ENCODE data around the gene FBXL7.
"Not testable (repeated sequence)": the region's sequence is repeated elsewhere in the genome, so short reads cannot be mapped to it uniquely, and the experiment has no call there.

The FBXL7 gene

DNA sequence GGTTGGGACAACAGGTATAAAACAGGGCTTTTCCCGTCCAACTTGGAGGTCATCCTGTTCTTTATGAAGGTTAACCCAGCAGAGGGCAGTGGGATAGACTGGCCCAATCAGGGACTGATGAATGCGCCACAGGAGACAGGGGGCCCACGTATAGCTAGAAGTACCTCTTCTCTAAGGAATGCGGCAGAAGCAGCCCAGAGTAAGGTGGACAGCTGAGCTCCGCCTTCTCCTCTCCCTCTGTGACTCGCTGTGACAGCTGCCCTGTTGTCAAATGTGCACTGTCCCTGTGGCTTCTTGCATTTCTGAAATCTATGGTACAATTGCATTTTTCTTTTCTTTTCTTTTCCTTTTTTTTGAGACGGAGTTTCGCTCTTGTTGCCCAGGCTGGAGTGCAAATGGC lies 306.6 kb downstream of the FBXL7 start:
- DNase-seq (ENCODE audit: low read depth in 2 of 2), result no peak

- DNase-seq (ENCODE audit: low read depth in 2 of 2), result no peak
Observed at GRCh38 chr5:15807248-15807647, 307.3 kb downstream of the FBXL7 start.

DNA sequence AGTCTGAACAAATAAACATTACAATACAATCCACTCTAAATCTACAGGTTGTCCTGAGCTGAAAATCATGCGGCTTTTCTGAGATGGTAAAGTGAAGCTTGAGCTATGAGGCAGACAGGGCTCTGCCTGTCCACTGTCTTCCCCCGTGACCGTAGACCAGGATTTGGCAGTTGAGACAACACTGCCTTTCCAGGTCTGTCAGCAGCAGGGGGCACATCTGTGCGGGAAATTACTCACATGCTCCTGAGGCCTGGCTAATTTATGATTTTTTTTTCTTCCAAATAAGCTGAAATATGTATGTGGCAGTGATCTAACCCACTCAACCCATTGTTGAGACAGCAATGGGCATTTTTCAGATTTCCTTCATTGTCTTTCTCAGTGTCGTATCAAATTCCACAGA lies 307.9 kb downstream of the FBXL7 start:
- DNase-seq (ENCODE audit: low read depth in 2 of 2), result no peak

DNA sequence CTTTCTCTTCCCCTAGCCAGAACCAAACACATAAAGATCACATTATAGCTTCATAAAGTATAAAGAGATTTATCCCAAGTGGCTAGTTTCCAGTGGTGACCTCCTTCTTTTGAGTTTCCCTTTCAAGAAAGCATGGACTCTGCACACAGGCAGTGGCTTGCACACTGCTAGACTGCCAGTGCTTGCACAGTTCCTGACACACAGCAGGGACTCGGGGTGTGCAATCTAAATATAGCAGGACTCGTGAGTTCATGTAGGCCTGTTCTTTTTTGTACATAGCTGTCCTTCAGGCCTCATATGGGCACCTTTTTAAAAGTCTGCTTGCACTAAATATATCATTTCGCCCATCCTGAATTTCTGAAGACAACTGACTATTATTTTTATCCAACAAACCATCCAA lies 308.6 kb downstream of the FBXL7 start:
- DNase-seq (ENCODE audit: low read depth in 2 of 2), result no peak

- no peak for DNase-seq (ENCODE audit: low read depth in 2 of 2)
Observed at GRCh38 chr5:15819617-15820016, 319.6 kb downstream of the FBXL7 start.

DNA sequence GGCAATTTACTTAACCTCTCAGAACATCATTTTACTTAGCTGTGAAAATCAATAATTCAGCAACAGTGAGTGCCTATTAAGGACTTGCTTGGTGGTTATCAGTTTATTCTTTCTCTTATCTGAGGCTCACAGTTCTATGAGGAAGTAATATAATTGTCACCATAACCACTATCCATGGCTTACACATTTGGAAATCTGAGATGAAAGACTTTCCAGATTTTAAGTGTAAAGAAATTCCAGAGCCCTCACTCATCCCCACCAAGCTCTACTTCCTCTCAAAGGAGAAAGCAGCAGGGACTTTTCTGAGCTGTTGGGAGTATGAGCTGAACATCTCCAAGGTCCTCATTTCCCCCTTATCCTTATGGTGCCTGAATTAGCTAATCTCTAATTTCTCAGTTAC lies 321.5 kb downstream of the FBXL7 start:
- DNase-seq (ENCODE audit: low read depth in 2 of 2), result no peak

- DNase-seq (ENCODE audit: low read depth in 2 of 2), result no peak
Observed at GRCh38 chr5:15823398-15823797, 323.4 kb downstream of the FBXL7 start.

- DNase-seq (ENCODE audit: low read depth in 2 of 2), result no peak
Observed at GRCh38 chr5:15827741-15828140, 327.8 kb downstream of the FBXL7 start.

GRCh38 chr5:15831408-15831807 lies 331.4 kb downstream of the FBXL7 start:
- no peak for DNase-seq (ENCODE audit: low read depth in 2 of 2)

DNA sequence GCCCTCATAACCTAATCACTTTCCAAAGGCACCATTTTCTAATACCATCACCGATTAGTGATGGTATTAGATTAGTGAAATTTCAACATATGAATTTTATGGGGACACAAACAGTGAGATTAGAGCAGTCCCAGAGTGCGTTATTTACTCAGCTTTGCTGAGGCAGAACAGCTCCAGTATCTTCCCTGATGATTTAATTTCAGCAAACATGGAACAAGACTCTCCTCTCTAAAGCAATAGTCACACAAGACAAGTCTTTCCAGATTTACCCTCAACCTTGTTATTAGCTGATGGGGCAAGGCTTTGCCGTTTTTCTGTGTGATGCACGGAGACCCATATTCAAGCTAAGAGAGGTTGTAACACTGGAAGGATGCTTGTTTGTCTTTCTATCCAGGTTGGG lies 333.4 kb downstream of the FBXL7 start:
- no peak for DNase-seq (ENCODE audit: low read depth in 2 of 2)

DNA sequence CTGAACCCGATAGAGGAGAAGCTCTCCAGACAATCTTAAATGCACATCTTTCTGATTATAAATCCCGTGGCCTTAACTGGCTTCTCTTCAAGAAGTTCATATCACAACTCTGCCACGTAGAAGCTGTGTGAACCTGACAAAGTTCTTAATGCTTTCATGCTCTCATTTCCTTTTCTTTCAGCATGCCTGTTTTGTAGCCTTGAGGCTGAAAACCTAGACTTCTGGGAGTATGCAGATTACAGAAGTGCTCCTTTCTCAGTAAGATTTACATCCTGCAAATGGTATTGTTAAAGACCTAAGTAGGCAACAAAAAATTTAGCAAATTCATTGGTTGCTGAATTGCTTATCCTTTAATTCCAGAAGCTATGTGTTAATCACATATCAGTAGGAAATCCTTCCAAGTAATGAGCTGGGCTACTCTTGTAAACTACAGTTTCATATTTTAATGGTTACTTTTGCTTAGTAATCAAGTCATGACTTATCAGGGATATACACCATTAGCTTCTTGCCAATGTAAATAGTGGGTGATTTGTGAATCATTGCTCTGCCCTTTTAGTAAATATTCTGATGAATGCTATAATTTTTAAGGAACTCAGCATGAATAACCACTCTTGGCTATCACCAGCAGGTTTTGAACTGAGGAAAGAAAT lies 334.7 kb downstream of the FBXL7 start:
- no peak for DNase-seq (ENCODE audit: low read depth in 2 of 2)

- no peak for DNase-seq (ENCODE audit: low read depth in 2 of 2)
Observed at GRCh38 chr5:15835514-15835913, 335.5 kb downstream of the FBXL7 start.

- DNase-seq (ENCODE audit: low read depth in 2 of 2), result no peak
Observed at GRCh38 chr5:15837551-15838289, 337.7 kb downstream of the FBXL7 start.

DNA sequence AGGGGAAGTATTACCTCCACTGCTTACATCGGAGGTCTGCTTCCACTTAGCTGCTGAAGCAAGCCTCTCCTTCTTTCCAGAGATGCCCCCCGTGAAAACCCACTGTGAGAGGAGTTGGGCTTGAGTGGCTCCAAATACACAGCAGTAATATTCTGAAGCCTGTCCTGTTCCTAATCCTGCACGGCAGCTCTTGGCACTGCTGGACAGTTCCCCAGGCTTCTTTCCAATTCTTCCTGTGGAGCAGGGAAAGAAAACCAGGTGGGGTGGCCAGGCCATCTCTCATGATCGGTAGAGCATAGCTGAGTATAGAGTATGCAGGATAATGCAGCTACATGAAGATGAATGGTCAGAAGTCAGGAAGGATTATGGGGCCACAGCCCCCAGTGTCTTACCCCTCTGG lies 344.3 kb downstream of the FBXL7 start:
- DNase-seq (ENCODE audit: low read depth in 2 of 2), result no peak

- DNase-seq (ENCODE audit: low read depth in 2 of 2), result no peak
Observed at GRCh38 chr5:15844871-15845270, 344.9 kb downstream of the FBXL7 start.

DNA sequence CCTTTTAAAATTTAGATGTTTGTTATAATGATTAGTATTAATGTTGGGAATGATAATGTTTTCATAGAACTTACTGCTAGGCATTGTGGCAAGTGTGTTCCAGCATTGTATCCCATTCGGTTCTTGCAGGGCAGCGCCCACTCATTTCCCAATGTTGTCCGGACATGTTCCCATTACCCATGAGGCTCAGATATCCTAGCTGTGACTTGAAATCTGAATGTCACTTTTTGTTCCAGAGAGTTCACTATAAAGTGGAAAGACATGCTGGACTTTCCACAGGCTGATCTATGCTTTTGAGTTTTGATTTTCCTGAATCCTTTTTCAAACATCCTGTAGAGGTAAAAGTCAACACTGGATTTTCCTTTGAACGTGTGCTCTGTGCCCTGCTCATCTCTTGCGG lies 350.6 kb downstream of the FBXL7 start:
- no peak for DNase-seq (ENCODE audit: low read depth in 2 of 2)

DNA sequence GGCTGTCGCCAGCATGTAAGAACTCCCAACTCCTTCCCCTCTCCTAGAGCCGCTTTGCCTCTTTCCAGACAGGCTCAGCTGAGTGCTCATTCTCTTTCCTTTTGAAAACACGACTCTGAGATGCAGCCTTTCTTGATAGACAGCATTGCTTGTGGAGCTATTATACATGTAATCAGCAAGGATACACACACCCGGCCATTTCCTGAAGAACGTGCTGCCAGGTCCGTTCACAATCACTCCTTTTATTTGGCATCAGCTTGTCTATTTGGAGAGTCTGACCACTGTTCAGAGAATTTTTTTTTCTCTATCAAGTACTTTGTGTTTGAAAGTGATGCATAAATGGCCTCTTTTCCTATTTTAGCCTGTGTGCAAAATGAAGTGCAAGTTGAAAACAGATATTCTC lies 351.0 kb downstream of the FBXL7 start:
- no peak for DNase-seq (ENCODE audit: low read depth in 2 of 2)

GRCh38 chr5:15852217-15852616 lies 352.2 kb downstream of the FBXL7 start:
- DNase-seq (ENCODE audit: low read depth in 2 of 2), result no peak

GRCh38 chr5:15852949-15853348 lies 353.0 kb downstream of the FBXL7 start:
- no peak for DNase-seq (ENCODE audit: low read depth in 2 of 2)

DNA sequence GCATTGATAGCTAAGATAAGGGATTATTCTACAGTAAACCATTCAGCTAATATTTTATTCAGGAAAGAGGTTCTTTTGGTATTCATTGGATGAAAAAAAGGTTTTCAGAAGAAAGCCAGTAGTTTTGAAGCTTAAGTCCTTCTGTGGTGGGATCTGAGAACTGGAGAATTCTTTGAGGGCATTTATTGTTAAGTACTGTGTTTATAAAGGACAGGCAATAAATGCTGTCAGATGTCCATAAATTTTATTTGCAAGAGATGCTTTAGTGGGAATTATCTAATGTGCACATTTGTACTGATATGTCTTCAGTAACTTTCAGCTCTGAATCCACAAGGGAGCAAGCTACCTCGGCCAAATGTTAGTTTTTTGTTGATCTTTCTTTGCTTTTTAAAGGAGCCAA lies 358.3 kb downstream of the FBXL7 start:
- no peak for DNase-seq (ENCODE audit: low read depth in 2 of 2)

DNA sequence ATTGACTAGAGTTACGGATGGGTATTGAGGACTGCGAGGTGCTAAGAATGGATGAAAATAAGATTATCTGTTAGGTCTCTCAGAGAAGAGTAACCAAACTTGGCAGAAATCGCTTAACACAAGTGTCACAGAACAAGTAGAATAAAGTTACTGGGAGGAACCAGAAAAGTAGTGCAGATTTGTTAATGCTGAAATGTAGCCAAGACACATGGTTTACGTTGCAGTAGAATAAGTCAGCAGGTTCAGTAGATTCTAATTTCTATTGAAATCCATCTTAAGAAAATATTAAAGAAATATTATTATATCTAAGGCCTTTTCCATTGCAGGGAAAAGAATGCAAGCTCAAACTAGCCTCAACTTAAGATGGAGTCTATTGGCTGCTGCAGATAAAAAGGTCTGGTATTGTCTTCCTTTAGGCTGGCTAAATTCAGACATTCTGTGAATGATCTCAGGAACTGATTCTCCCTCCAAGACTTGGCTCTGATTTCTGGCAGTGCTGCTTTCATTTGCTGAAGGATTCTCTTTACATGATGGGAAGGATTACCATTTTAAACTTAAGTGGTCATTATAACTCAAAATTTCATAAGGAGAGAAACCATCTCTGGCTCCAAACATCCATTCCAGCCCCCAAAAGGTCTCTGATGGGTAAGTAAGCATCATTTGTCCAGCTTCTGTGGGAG lies 364.7 kb downstream of the FBXL7 start:
- no peak for DNase-seq (ENCODE audit: low read depth in 2 of 2)

GRCh38 chr5:15872259-15872658 lies 372.3 kb downstream of the FBXL7 start:
- not testable (repeated sequence) for DNase-seq (ENCODE audit: low read depth in 2 of 2)

DNA sequence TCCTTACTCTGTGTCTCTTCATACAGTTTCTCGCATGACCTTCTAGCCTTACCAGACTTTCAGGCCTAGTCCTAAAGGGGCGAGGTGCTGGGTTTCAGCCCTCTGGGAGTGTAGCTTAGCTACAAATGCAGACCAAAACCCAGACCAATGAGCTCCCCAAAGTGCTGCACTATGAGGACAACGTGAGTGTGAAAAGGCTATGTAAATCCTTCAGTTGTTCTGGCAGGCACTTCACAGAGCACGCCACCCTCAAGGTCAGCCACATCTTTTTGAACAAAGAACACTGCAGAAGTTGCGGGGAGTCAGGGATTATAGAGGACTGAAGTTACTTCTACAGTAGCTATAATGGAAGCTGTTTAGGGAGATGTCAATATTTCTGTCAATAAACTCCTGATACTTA lies 377.9 kb downstream of the FBXL7 start:
- DNase-seq (ENCODE audit: low read depth in 2 of 2), result no peak
